Parathyroid adenoma (tissue), 2 donors: ENCODE measurements around the gene LILRB4.
"Not testable (repeated sequence)": the region's sequence is repeated elsewhere in the genome, so short reads cannot be mapped to it uniquely, and the experiment has no call there.

Experiments
- H2AFZ ChIP-seq: fragments of 300-600 bp; sonication (generic); one replicate; pipeline ENCODE4 v1.7.0; 2017; ENCODE audit warnings: antibody characterized with exemption, mild to moderate bottlenecking
- H3K27ac ChIP-seq: fragments of 300-600 bp; sonication (generic); one replicate; pipeline ENCODE4 v1.7.0; 2017
- H3K27me3 ChIP-seq: fragments of 300-600 bp; sonication (generic); one replicate; pipeline ENCODE4 v1.7.0; 2017; ENCODE audit warnings: low read length; ENCODE audit not compliant: control insufficient read depth, insufficient read depth
- H3K36me3 ChIP-seq: fragments of 300-600 bp; sonication (generic); one replicate; pipeline ENCODE4 v1.7.0; 2017; ENCODE audit warnings: low read length; ENCODE audit not compliant: control insufficient read depth, insufficient read depth
- H3K4me1 ChIP-seq: fragments of 300-600 bp; sonication (generic); one replicate; pipeline ENCODE4 v1.7.0; 2017; ENCODE audit warnings: control low read depth
- H3K4me2 ChIP-seq: fragments of 300-600 bp; sonication (generic); one replicate; pipeline ENCODE4 v1.7.0; 2017; ENCODE audit warnings: low read length
- H3K4me3 ChIP-seq: fragments of 300-600 bp; sonication (generic); one replicate; pipeline ENCODE4 v1.7.0; 2017; ENCODE audit warnings: low read depth, low read length
- H3K79me2 ChIP-seq: fragments of 300-600 bp; sonication (generic); one replicate; pipeline ENCODE4 v1.7.0; 2017; ENCODE audit warnings: control low read depth
- H3K9ac ChIP-seq: fragments of 300-600 bp; sonication (generic); one replicate; pipeline ENCODE4 v1.7.0; 2017; ENCODE audit warnings: mild to moderate bottlenecking
- H3K9me3 ChIP-seq: fragments of 300-600 bp; sonication (generic); one replicate; pipeline ENCODE4 v1.7.0; 2017; ENCODE audit warnings: low read length; ENCODE audit not compliant: control insufficient read depth
- TF ChIP-seq, protein P1 (sequence below): fragments of 300-600 bp; sonication (generic); IDR thresholded peaks from one replicate; pipeline ENCODE4 v1.7.0; 2017; ENCODE audit warnings: antibody characterized with exemption, mild to moderate bottlenecking
- donor health status: primary hyperparathyroidism.

The LILRB4 gene

DNA sequence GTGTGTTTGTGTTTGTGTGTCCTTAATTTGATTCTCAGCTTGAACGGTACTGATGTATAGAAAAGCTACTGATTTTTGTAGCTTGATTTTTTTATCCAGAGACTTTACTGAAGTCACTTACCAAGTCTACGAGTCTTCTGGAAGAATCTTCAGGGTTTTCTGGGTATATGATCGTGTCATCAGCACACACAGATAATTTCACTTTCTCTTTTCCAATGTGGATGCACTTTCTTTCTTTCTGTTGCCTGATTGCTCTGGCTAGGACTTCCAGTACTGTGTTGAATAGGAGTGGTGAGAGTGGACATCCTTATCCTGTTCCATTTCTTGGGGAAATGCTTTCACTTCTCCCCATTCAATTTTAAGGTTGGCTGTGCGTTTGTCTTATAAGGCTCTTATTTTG is 40.4 kb upstream of the LILRB4 start:
- H3K79me2 ChIP-seq: no peaks in the 10 kb centered on the region
- H3K27ac ChIP-seq: no peak overlapping the region

DNA sequence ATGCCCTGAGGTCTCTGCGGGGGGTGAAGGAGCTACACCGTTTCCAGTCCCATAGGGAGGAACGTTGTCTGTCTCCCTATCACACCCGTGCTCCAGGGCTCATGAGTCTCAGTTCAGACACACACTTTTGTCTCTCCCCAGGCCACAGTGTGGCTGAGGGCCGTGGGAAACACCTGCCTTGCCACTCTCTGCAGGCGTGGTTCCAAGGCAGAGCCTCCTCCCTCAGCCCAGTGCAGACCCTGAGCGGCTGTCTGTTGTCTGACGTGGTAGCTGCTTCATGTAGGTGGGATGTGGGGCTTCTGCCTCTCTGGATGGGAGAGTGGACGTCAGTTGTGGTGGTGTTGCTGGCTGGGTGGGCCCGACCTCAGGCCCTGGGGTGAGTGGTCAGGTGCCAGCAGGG is 38.6 kb upstream of the LILRB4 start:
- H3K79me2 ChIP-seq, H3K9ac ChIP-seq, H3K27ac ChIP-seq, H3K4me3 ChIP-seq, H3K4me1 ChIP-seq, H3K4me2 ChIP-seq, H2AFZ ChIP-seq, H3K27me3 ChIP-seq, H3K36me3 ChIP-seq, H3K9me3 ChIP-seq: not testable (repeated sequence)

More for the DNA sequence above, 40.4 kb upstream of the LILRB4 start:
- no peak overlapping the region for H3K9ac ChIP-seq
- H3K4me3 ChIP-seq: no peak overlapping the region
- H3K9me3 ChIP-seq: no peaks in the 10 kb centered on the region
- no peaks in the 10 kb centered on the region for H3K36me3 ChIP-seq
- no peaks in the 10 kb centered on the region for H3K27me3 ChIP-seq
- H3K4me2 ChIP-seq: no peak overlapping the region
- TF ChIP-seq, protein P1, sequence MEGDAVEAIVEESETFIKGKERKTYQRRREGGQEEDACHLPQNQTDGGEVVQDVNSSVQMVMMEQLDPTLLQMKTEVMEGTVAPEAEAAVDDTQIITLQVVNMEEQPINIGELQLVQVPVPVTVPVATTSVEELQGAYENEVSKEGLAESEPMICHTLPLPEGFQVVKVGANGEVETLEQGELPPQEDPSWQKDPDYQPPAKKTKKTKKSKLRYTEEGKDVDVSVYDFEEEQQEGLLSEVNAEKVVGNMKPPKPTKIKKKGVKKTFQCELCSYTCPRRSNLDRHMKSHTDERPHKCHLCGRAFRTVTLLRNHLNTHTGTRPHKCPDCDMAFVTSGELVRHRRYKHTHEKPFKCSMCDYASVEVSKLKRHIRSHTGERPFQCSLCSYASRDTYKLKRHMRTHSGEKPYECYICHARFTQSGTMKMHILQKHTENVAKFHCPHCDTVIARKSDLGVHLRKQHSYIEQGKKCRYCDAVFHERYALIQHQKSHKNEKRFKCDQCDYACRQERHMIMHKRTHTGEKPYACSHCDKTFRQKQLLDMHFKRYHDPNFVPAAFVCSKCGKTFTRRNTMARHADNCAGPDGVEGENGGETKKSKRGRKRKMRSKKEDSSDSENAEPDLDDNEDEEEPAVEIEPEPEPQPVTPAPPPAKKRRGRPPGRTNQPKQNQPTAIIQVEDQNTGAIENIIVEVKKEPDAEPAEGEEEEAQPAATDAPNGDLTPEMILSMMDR: no peak
- no peaks in the 10 kb centered on the region for H3K4me1 ChIP-seq
- H2AFZ ChIP-seq: no peak overlapping the region

DNA sequence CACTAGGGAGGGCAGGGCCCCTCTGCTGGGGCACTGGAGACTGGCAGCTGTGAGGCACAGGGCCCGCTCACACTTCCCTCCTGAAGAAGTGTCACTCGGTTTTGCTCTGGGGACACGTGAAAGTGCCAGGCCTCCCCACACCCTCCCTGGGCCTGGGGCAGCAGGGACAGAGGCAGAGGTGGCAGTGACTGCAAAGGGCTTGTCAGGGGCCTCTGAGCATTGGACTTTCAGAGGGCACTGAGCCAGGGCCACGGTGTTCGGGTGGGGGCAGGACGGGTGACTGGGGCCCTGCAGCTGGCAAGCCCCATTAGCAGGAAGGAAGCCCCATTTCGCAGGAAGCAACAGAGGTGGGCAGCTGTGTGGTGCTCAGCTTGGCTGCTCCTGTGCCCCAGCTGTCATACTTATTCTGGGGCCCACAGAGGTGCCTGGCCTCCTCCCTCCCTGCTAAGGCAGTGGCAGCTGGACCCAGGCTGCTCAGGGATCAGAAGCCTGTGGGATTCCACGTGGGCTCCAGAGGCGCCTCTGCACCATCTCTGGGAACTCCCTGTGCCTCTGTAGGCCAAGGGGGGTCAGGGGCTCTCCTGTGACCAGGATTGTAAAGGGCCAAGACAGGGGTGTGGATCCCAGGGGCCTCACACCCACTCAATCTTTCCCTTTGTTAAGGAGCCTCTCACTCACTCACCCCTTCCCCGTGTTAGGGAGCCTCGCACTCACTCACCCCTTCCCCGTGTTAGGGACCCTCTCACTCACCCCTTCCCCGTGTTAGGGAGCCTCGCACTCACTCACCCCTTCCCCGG is 37.7 kb upstream of the LILRB4 start:
- H2AFZ ChIP-seq, H3K4me2 ChIP-seq, H3K4me1 ChIP-seq, H3K27ac ChIP-seq, H3K36me3 ChIP-seq, H3K9me3 ChIP-seq, H3K27me3 ChIP-seq, H3K9ac ChIP-seq, H3K79me2 ChIP-seq, H3K4me3 ChIP-seq: not testable (repeated sequence)

DNA sequence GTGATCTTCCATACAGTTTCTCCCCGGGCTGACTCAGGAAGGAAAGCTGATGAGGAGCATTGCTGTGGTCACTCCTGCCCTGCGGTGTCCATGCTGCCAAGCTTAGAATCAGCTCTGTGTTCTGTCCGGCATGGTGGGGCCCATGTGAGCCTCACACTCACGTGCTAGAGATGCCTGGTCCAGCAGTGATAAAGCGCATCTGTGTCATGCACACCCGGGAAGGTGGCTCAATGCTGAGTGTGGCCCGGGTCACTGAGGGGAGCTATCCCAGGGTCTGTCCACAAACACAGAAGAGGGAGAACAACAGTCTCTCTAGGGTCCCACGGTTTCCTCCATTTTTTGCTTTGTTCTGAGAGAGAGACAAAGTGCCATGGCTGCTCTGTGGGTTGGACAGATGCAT is 36.0 kb upstream of the LILRB4 start:
- H3K36me3 ChIP-seq: no peaks in the 10 kb centered on the region
- H3K4me2 ChIP-seq: no peak overlapping the region
- H3K79me2 ChIP-seq: no peaks in the 10 kb centered on the region
- H2AFZ ChIP-seq: no peak overlapping the region
- TF ChIP-seq, protein P1: no peak
- no peak overlapping the region for H3K27ac ChIP-seq
- no peaks in the 10 kb centered on the region for H3K9me3 ChIP-seq
- no peak overlapping the region for H3K9ac ChIP-seq
- no peaks in the 10 kb centered on the region for H3K27me3 ChIP-seq
- H3K4me3 ChIP-seq: no peak overlapping the region
- no peaks in the 10 kb centered on the region for H3K4me1 ChIP-seq

DNA sequence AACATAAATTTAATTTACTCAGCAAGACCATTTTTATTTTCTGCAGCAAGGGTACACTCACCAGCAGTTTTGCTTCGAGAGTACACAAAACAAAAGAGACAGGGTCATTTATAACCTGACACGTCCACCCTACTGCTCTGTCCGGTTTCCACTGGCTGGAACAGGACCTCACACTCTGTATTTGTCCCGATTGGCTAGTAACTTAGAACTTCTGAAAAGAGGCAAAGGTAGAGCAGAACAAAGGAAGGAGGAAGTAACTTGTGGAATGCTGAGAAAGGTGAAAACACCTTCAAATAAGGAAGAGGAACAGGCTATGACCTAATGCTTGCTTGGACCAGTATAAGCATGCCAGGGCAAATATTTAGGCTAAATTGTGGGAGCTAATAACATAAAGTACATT is 34.9 kb upstream of the LILRB4 start:
- H3K79me2 ChIP-seq, H2AFZ ChIP-seq, H3K9me3 ChIP-seq, H3K4me1 ChIP-seq, H3K4me2 ChIP-seq, H3K9ac ChIP-seq, H3K36me3 ChIP-seq, H3K4me3 ChIP-seq, H3K27ac ChIP-seq, H3K27me3 ChIP-seq: not testable (repeated sequence)

DNA sequence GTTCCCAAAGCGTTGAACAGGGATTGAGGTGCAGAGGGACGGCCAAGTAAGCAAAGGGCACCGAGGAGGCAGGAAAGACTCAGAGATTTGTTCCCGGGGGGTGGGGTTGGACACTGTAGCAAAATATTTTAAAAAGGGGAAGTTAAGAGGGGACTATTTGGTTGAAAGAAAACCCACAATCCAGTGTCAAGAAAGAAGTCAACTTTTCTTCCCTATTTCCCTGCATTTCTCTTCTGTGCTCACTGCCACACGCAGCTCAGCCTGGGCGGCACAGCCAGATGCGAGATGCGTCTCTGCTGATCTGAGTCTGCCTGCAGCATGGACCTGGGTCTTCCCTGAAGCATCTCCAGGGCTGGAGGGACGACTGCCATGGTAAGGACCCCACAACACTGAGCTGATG is 32.5 kb upstream of the LILRB4 start, which contains the start of gene LILRB1:
Gene LILRB1, plus strand, starts transcription at position 223 of the 400 bp plus-strand sequence. CDS start 590 bp downstream, outside the sequence.
- H3K27ac ChIP-seq, H2AFZ ChIP-seq, H3K4me1 ChIP-seq, H3K9ac ChIP-seq, H3K4me2 ChIP-seq, H3K9me3 ChIP-seq, H3K36me3 ChIP-seq, H3K4me3 ChIP-seq, H3K27me3 ChIP-seq, H3K79me2 ChIP-seq: not testable (repeated sequence)
